HepG2 (cell line): ENCODE results near the gene LCN12. TPM values are rescaled to one million over a fixed set of nuclear protein-coding genes. Genes with fewer than 3 reads are reported as not detected.

Experiments
- BHLHE40 ChIP-seq: IDR thresholded peaks from 2 replicates; pipeline ENCODE4 v1.6.1; 2011; ENCODE audit warnings: low read length, improper control_type of control experiment
- EP300 ChIP-seq, 3 experiments: sonication (generic) in 1 of 3; formaldehyde crosslinking in 1 of 3; IDR thresholded peaks; 2 replicates each; pipeline versions ENCODE4 v1.5.1 to v1.6.1; 2011 to 2020; ENCODE audit warnings: low read depth in 2 of 3, low read length in 2 of 3, borderline replicate concordance in 1 of 3, improper control_type of control experiment in 1 of 3, mild to moderate bottlenecking in 1 of 3, missing genetic modification reagents in 1 of 3, moderate library complexity in 1 of 3
- HNRNPLL ChIP-seq: fragments of 200-400 bp; formaldehyde crosslinking; IDR thresholded peaks from 2 replicates; pipeline ENCODE4 v1.6.1; 2017; ENCODE audit warnings: mild to moderate bottlenecking, low read depth, low read length; ENCODE audit not compliant: poor library complexity, severe bottlenecking
- KDM3A ChIP-seq: IDR thresholded peaks from 2 replicates; pipeline ENCODE4 v1.6.1; 2018; ENCODE audit warnings: low read depth, missing compliant biosample characterization
- NBN ChIP-seq: fragments of 450-650 bp; conservative IDR thresholded peaks from 2 replicates; pipeline ENCODE4 v1.6.1; 2017
- NONO ChIP-seq, 2 experiments: fragments of 450-650 bp in 1 of 2; sonication (generic) in 1 of 2; formaldehyde crosslinking in 1 of 2; IDR thresholded peaks in 1 of 2; conservative IDR thresholded peaks in 1 of 2; 2 replicates each; pipeline versions ENCODE4 v1.6.1 to v1.8.0; 2017 to 2022; ENCODE audit warnings: mild to moderate bottlenecking in 1 of 2, missing genetic modification reagents in 1 of 2, moderate library complexity in 1 of 2
- PATZ1 ChIP-seq: sonication (generic); formaldehyde crosslinking; IDR thresholded peaks from 2 replicates; pipeline ENCODE4 v1.4.0; 2020; ENCODE audit warnings: missing genetic modification reagents
- RBM39 ChIP-seq: fragments of 200-400 bp; formaldehyde crosslinking; IDR thresholded peaks from one replicate; pipeline ENCODE4 v1.6.1; 2018; ENCODE audit warnings: antibody characterized with exemption, mild to moderate bottlenecking, low read depth, low read length; ENCODE audit not compliant: poor library complexity, severe bottlenecking
- RFX1 ChIP-seq: fragments of 450-650 bp; IDR thresholded peaks from 2 replicates; pipeline ENCODE4 v1.6.1; 2017
- SIN3B ChIP-seq: fragments of 150-350 bp; IDR thresholded peaks from 2 replicates; pipeline ENCODE4 v1.6.1; 2014; ENCODE audit warnings: low read length
- SNAPC4 ChIP-seq: sonication (generic); formaldehyde crosslinking; IDR thresholded peaks from 2 replicates; pipeline ENCODE4 v1.4.0; 2020; ENCODE audit warnings: mild to moderate bottlenecking, missing genetic modification reagents
- SOX13 ChIP-seq, 3 experiments: fragments of 450-650 bp in 1 of 3; sonication (generic) in 1 of 3; formaldehyde crosslinking in 1 of 3; IDR thresholded peaks in 2 of 3; conservative IDR thresholded peaks in 1 of 3; 2 replicates each; pipeline versions ENCODE4 v1.5.0 to v1.6.1; 2016 to 2020; ENCODE audit warnings: antibody characterized with exemption in 1 of 3, mild to moderate bottlenecking in 1 of 3, missing compliant biosample characterization in 1 of 3, missing genetic modification reagents in 1 of 3, moderate library complexity in 1 of 3
- SRSF1 ChIP-seq: fragments of 200-400 bp; formaldehyde crosslinking; optimal IDR thresholded peaks from 2 replicates; pipeline ENCODE3; 2017; ENCODE audit warnings: mild to moderate bottlenecking, low read depth, low read length, moderate library complexity
- TMF1 ChIP-seq: sonication (generic); formaldehyde crosslinking; IDR thresholded peaks from 2 replicates; pipeline ENCODE4 v1.8.1; 2022; ENCODE audit warnings: low read depth, missing genetic modification reagents
- ZFP62 ChIP-seq: sonication (generic); formaldehyde crosslinking; IDR thresholded peaks from 2 replicates; pipeline ENCODE4 v1.4.0; 2020; ENCODE audit warnings: missing genetic modification reagents
- ZNF20 ChIP-seq: sonication (generic); formaldehyde crosslinking; IDR thresholded peaks from 2 replicates; pipeline ENCODE4 v1.4.0; 2020; ENCODE audit warnings: mild to moderate bottlenecking, moderate library complexity, missing genetic modification reagents
- ZNF235 ChIP-seq: sonication (generic); formaldehyde crosslinking; IDR thresholded peaks from 2 replicates; pipeline ENCODE4 v1.8.1; 2023; ENCODE audit warnings: mild to moderate bottlenecking, missing genetic modification reagents, borderline replicate concordance
- ZNF274 ChIP-seq: sonication (generic); formaldehyde crosslinking; IDR thresholded peaks from 2 replicates; pipeline ENCODE4 v1.5.1; 2020; ENCODE audit warnings: mild to moderate bottlenecking, missing genetic modification reagents
- ZNF34 ChIP-seq: sonication (generic); formaldehyde crosslinking; IDR thresholded peaks from 2 replicates; pipeline ENCODE4 v1.4.0; 2020; ENCODE audit warnings: mild to moderate bottlenecking, missing genetic modification reagents, borderline replicate concordance
- ZNF563 ChIP-seq: sonication (generic); formaldehyde crosslinking; IDR thresholded peaks from 2 replicates; pipeline ENCODE4 v1.8.0; 2022; ENCODE audit warnings: mild to moderate bottlenecking, moderate library complexity, missing genetic modification reagents
- ZNF83 ChIP-seq: sonication (generic); formaldehyde crosslinking; IDR thresholded peaks from 2 replicates; pipeline ENCODE4 v1.4.0; 2020; ENCODE audit warnings: missing genetic modification reagents, mild to moderate bottlenecking, borderline replicate concordance
- polyA plus RNA-seq, 8 experiments: library from polyadenylated mRNA; depleted of rRNA in 3 of 8; stranded (reverse) in 7 of 8; unstranded in 1 of 8; fragments of >200 nt; fragmentation: Illumina TruSeq in 4 of 8; extraction: Trizol in 4 of 8; gene quantifications; 2 replicates each; pipeline versions ENCODE4 v1.2.1 to v1.2.3, GENCODE V29; 2011 to 2016; ENCODE audit warnings: low read depth in 4 of 8, missing spikeins in 1 of 8, mixed read lengths in 1 of 8; ENCODE audit not compliant: insufficient read depth in 1 of 8
- total RNA-seq, 5 experiments: library from RNA; depleted of rRNA; stranded (reverse); fragments of >200 nt; fragmentation: Illumina TruSeq; extraction: Trizol; gene quantifications; 2 replicates each; pipeline ENCODE4 v1.2.3, GENCODE V29; 2016; ENCODE audit warnings: low read depth in 1 of 5

LCN12 gene
- total and polyA plus RNA-seq, 2 of the 13 experiments (the other 11 are each of a cell fraction or from before 2014, with no cell fraction given), result 3.4 to 6.9 TPM

GRCh38 chr9:136945333-136946227 lies 6.5 kb upstream of the LCN12 start (continued):
- TF ChIP-seq PATZ1 (peak; percentile 67), ZNF235 (CRISPR knock-in tag) (0 out of 2 replicates have a peak, but pooled peaks have one; percentile 44), ZNF83 (no peak), NONO (IDR thresholded peaks at IDR 0.05) (no peak), NONO (CRISPR knock-in tag; conservative IDR thresholded peaks at IDR 0.05) (peak; percentile 39; the same call in 1 of the 2 replicates), ZNF563 (CRISPR knock-in tag) (no peak), SIN3B (no peak), SRSF1 (peak; percentile 24), EP300 (IDR thresholded peaks at IDR 0.05; ENCODE audit: low read depth in 2 of 2, low read length in 2 of 2) (no peak), EP300 (CRISPR knock-in tag; IDR thresholded peaks at IDR 0.05; ENCODE audit: borderline replicate concordance) (no peak), BHLHE40 (no peak), NBN (no peak), ZNF274 (CRISPR knock-in tag) (0 out of 2 replicates have a peak, but pooled peaks have one; percentile 52), RFX1 (no peak), ZNF20 (no peak), HNRNPLL (peak; percentile 24), KDM3A (0 out of 2 replicates have a peak, but pooled peaks have one; percentile 15), RBM39 (peak; percentile 9), SNAPC4 (CRISPR knock-in tag) (no peak), SOX13 (IDR thresholded peaks at IDR 0.05) (no peak), SOX13 (CRISPR knock-in tag; conservative IDR thresholded peaks at IDR 0.05 in 1 of 2, IDR thresholded peaks at IDR 0.05 in 1 of 2) (no peak), TMF1 (no peak), ZFP62 (no peak), ZNF34 (CRISPR knock-in tag) (no peak)
